ENCODE results near the gene SLC39A11.

Gene SLC39A11

GRCh38 chr17:72634621-72635020 lies 457.9 kb downstream of the SLC39A11 start:
- no peak for DNase-seq
- TF ChIP-seq, protein P1, sequence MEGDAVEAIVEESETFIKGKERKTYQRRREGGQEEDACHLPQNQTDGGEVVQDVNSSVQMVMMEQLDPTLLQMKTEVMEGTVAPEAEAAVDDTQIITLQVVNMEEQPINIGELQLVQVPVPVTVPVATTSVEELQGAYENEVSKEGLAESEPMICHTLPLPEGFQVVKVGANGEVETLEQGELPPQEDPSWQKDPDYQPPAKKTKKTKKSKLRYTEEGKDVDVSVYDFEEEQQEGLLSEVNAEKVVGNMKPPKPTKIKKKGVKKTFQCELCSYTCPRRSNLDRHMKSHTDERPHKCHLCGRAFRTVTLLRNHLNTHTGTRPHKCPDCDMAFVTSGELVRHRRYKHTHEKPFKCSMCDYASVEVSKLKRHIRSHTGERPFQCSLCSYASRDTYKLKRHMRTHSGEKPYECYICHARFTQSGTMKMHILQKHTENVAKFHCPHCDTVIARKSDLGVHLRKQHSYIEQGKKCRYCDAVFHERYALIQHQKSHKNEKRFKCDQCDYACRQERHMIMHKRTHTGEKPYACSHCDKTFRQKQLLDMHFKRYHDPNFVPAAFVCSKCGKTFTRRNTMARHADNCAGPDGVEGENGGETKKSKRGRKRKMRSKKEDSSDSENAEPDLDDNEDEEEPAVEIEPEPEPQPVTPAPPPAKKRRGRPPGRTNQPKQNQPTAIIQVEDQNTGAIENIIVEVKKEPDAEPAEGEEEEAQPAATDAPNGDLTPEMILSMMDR (IDR thresholded peaks at IDR 0.05; ENCODE audit: low read depth, low read length) = no peak
- H3K4me3 ChIP-seq (ENCODE audit: low read depth, low read length) = no peak overlapping the region

GRCh38 chr17:72631949-72632684 lies 460.4 kb downstream of the SLC39A11 start:
- no peaks in the 10 kb centered on the region for H3K36me3 ChIP-seq
- TF ChIP-seq, protein P1 (IDR thresholded peaks at IDR 0.05; ENCODE audit: low read depth, low read length) = no peak
- no peak overlapping the region for H3K4me3 ChIP-seq (ENCODE audit: low read depth, low read length)
- no peaks in the 10 kb centered on the region for H3K9me3 ChIP-seq (ENCODE audit: severe bottlenecking)
- H3K27me3 ChIP-seq (ENCODE audit: insufficient read depth, low read depth, severe bottlenecking) = no peaks in the 10 kb centered on the region
- no peak overlapping the region for H3K27ac ChIP-seq
- peak; percentile 24 for DNase-seq

More at GRCh38 chr17:72634621-72635020, 457.9 kb downstream of the SLC39A11 start:
- Histone ChIP-seq H3K27me3 (ENCODE audit: insufficient read depth, low read depth, severe bottlenecking) (no peaks in the 10 kb centered on the region), H3K36me3 (no peaks in the 10 kb centered on the region), H3K27ac (no peak overlapping the region), H3K9me3 (ENCODE audit: severe bottlenecking) (peaks cover 6% of the 10 kb centered on the region)

DNA sequence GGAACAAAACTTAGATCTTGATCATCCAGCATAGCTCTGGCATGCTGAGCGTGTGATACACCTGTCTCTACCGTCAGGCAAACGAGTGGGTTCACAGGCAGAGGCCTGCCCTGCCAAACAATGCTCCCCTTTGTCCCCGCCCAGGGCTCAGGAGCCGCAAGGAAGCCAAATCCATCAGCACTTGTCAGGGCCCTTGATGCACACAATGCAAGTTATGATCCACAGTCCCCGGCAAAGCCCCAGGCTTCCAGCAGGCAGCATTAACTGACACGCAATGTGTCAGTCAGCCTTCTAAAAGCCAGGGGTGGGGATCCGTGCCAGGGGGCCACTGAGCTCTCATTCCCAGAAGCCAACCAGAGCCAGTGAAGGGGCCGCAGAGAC lies 460.9 kb downstream of the SLC39A11 start:
- H3K4me3 ChIP-seq (ENCODE audit: low read depth, low read length) = no peak overlapping the region
- H3K27me3 ChIP-seq (ENCODE audit: insufficient read depth, low read depth, severe bottlenecking) = no peaks in the 10 kb centered on the region
- no peak overlapping the region for H3K27ac ChIP-seq
- H3K9me3 ChIP-seq (ENCODE audit: severe bottlenecking) = no peaks in the 10 kb centered on the region
- H3K36me3 ChIP-seq = no peaks in the 10 kb centered on the region
- TF ChIP-seq, protein P1 (IDR thresholded peaks at IDR 0.05; ENCODE audit: low read depth, low read length) = no peak
- no peak for DNase-seq

DNA sequence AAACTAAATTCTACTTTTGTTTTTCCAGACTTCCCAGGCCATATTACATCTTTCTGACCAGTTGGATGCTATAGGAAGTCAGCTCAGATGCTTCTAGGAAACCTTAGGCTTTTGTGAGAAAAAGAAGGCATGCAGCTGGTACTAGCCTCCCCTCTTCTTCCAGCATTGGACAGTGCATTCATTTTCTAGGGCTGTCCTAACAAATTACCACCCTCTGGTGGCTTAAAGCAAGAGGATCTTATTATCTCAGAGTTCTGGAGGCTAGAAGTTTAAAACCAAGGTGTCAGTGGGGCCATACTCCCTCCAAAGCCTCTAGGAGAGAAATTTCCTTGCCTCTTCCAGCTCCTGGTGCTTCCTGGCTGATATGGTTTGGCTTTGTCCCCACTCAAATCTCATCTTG lies 467.8 kb downstream of the SLC39A11 start:
- Histone ChIP-seq H3K27me3 (ENCODE audit: insufficient read depth, low read depth, severe bottlenecking) (no peaks in the 10 kb centered on the region), H3K27ac (no peak overlapping the region), H3K4me3 (ENCODE audit: low read depth, low read length) (no peak overlapping the region), H3K9me3 (ENCODE audit: severe bottlenecking) (peaks cover 2% of the 10 kb centered on the region), H3K36me3 (no peaks in the 10 kb centered on the region)
- no peak for DNase-seq
- TF ChIP-seq, protein P1 (IDR thresholded peaks at IDR 0.05; ENCODE audit: low read depth, low read length) = no peak

- no peak for DNase-seq
- TF ChIP-seq, protein P1 (IDR thresholded peaks at IDR 0.05; ENCODE audit: low read depth, low read length) = no peak
- no peaks in the 10 kb centered on the region for H3K36me3 ChIP-seq
- no peak overlapping the region for H3K4me3 ChIP-seq (ENCODE audit: low read depth, low read length)
- no peak overlapping the region for H3K27ac ChIP-seq
- peaks cover 2% of the 10 kb centered on the region for H3K9me3 ChIP-seq (ENCODE audit: severe bottlenecking)
- H3K27me3 ChIP-seq (ENCODE audit: insufficient read depth, low read depth, severe bottlenecking) = no peaks in the 10 kb centered on the region
These were observed 468.3 kb downstream of the SLC39A11 start for GRCh38 chr17:72624226-72624625.

All from WERI-Rb-1 (cell line).